PC-3 (cell line): ENCODE data around the gene HLA-DRA. TPM values are rescaled to one million over a fixed set of nuclear protein-coding genes. Genes with fewer than 3 reads are reported as not detected.

Experiments used
- ATAC-seq: fragments of 200-7000 bp; cut with Tn5 transposase; 2 replicates; pipeline ENCODE4 v1.9.1; 2020; ENCODE audit warnings: mild to moderate bottlenecking, moderate library complexity
- BruUV-seq: library from RNA; stranded (reverse); fragments of 400-500 nt; replicated peaks from 2 replicates; lab custom pipeline; 2021; lab: Mats Ljungman, UMichigan
- CTCF ChIA-PET: fragments of 300-600 bp; sonication (Branson Sonifier 250); formaldehyde crosslinking; loops from one replicate; lab custom pipeline; 2022; ENCODE audit warnings: antibody characterized with exemption; lab: Charles Lee
- POLR2A ChIA-PET: fragments of 300-600 bp; sonication (Branson Sonifier 250); formaldehyde crosslinking; loops from one replicate; lab custom pipeline; 2022; ENCODE audit warnings: antibody characterized with exemption; ENCODE audit not compliant: unreplicated experiment; lab: Charles Lee
- DNase-seq: peaks from one replicate; pipeline ENCODE4 v3.0.0-alpha.2; 2015
- H2AFZ ChIP-seq: fragments of 300-600 bp; sonication (generic); 2 replicates; pipeline ENCODE4 v1.6.0; 2016; ENCODE audit warnings: antibody characterized with exemption, low read length
- H3F3A ChIP-seq: fragments of 300-600 bp; sonication (generic); one replicate; pipeline ENCODE4 v1.6.0; 2017; ENCODE audit warnings: antibody characterized with exemption, low read length, control low read depth, mild to moderate bottlenecking; ENCODE audit not compliant: unreplicated experiment
- H3K27ac ChIP-seq: fragments of 300-600 bp; sonication (generic); 2 replicates; pipeline ENCODE4 v1.5.1; 2016; ENCODE audit warnings: mild to moderate bottlenecking, low read length
- H3K27me3 ChIP-seq: fragments of 300-600 bp; sonication (generic); 2 replicates; pipeline ENCODE4 v1.6.1; 2016; ENCODE audit warnings: low read length, mixed read lengths
- H3K36me3 ChIP-seq: fragments of 300-600 bp; sonication (generic); 2 replicates; pipeline ENCODE4 v1.6.1; 2016; ENCODE audit warnings: low read depth, mixed run types, low read length, mixed read lengths
- H3K4me1 ChIP-seq: fragments of 300-600 bp; sonication (generic); 2 replicates; pipeline ENCODE4 v1.5.1; 2016; ENCODE audit warnings: low read length; ENCODE audit not compliant: insufficient read depth
- H3K4me2 ChIP-seq: fragments of 300-600 bp; sonication (generic); 2 replicates; pipeline ENCODE4 v1.6.0; 2016; ENCODE audit warnings: low read length
- H3K4me3 ChIP-seq: fragments of 300-600 bp; sonication (generic); 2 replicates; pipeline ENCODE4 v1.5.1; 2016; ENCODE audit warnings: mild to moderate bottlenecking, low read length, mixed read lengths
- H3K79me2 ChIP-seq: fragments of 300-600 bp; sonication (generic); 2 replicates; pipeline ENCODE4 v1.6.1; 2017; ENCODE audit warnings: low read length, mixed read lengths
- H3K9ac ChIP-seq: fragments of 300-600 bp; sonication (generic); 2 replicates; pipeline ENCODE4 v1.6.0; 2016; ENCODE audit warnings: mild to moderate bottlenecking, low read length
- H3K9me2 ChIP-seq: fragments of 300-600 bp; sonication (generic); replicated peaks from 2 replicates; pipeline ENCODE4 v1.6.1; 2016; ENCODE audit warnings: mixed run types, low read length, mixed read lengths
- H3K9me3 ChIP-seq: fragments of 300-600 bp; sonication (generic); 2 replicates; pipeline ENCODE4 v1.6.1; 2016; ENCODE audit warnings: low read length, mixed read lengths
- H4K20me1 ChIP-seq: fragments of 300-600 bp; sonication (generic); 2 replicates; pipeline ENCODE4 v1.6.1; 2016; ENCODE audit warnings: low read length, mixed read lengths
- CTCF ChIP-seq: fragments of 300-600 bp; sonication (generic); conservative IDR thresholded peaks from 2 replicates; pipeline ENCODE4 v1.5.1; 2017; ENCODE audit warnings: antibody characterized with exemption, low read depth, mild to moderate bottlenecking, low read length
- EZH2 ChIP-seq: fragments of 300-600 bp; sonication (generic); IDR thresholded peaks from one replicate; pipeline ENCODE4 v1.6.1; 2017; ENCODE audit warnings: antibody characterized with exemption, mild to moderate bottlenecking, low read length; ENCODE audit not compliant: unreplicated experiment
- EZH2phosphoT487 ChIP-seq: fragments of 300-600 bp; sonication (generic); IDR thresholded peaks from 2 replicates; pipeline ENCODE4 v1.6.1; 2018; ENCODE audit warnings: mild to moderate bottlenecking, antibody characterized with exemption, low read length, borderline replicate concordance
- intact Hi-C: fragments of 100-400 bp; cut with micrococcal nuclease; formaldehyde crosslinking; loops from 2 replicates; pipeline ENCODE4 v1.9.0; 2023
- total RNA-seq: library from RNA; depleted of rRNA; stranded (reverse); fragments of >200 nt; gene quantifications from 2 replicates; pipeline ENCODE4 v1.2.3, GENCODE V29; 2014

The HLA-DRA gene
- total RNA-seq, 1 experiment from 2014 or later = not detected

GRCh38 chr6:32436995-32437836 is 2.5 kb upstream of the HLA-DRA start:
- ATAC-seq (no peak), DNase-seq (peak; percentile 26)
- H3K9ac ChIP-seq = no peak overlapping the region
- no peaks in the 10 kb centered on the region for H3K9me3 ChIP-seq
- H2AFZ ChIP-seq = no peak overlapping the region
- no peaks in the 10 kb centered on the region for H3K36me3 ChIP-seq
- intact Hi-C loops = no loop called here
- no peak overlapping the region for H3K4me2 ChIP-seq
- H4K20me1 ChIP-seq = no peaks in the 10 kb centered on the region
- H3K4me3 ChIP-seq = no peak overlapping the region
- H3K27me3 ChIP-seq = peaks cover 57% of the 10 kb centered on the region
- H3K4me1 ChIP-seq = no peaks in the 10 kb centered on the region
- no TSS peak for BruUV-seq
- no peaks in the 10 kb centered on the region for H3K9me2 ChIP-seq
- no peaks in the 10 kb centered on the region for H3F3A ChIP-seq
- TF ChIP-seq CTCF = no peak
- TF ChIP-seq EZH2 = no peak
- TF ChIP-seq EZH2phosphoT487 = no peak
- no peak overlapping the region for H3K27ac ChIP-seq
- H3K79me2 ChIP-seq = no peaks in the 10 kb centered on the region
- POLR2A ChIA-PET = no interaction called here
- CTCF ChIA-PET = no interaction called here

GRCh38 chr6:32439139-32439538 is 548 bp upstream of the HLA-DRA start:
- no TSS peak for BruUV-seq
- H3K4me2 ChIP-seq = no peak overlapping the region
- DNase-seq (no peak), ATAC-seq (no peak)
- H2AFZ ChIP-seq = no peak overlapping the region
- no peaks in the 10 kb centered on the region for H3K4me1 ChIP-seq
- H3K36me3 ChIP-seq = no peaks in the 10 kb centered on the region
- H3K27ac ChIP-seq = no peak overlapping the region
- CTCF ChIA-PET = interaction anchor here (0.6 kb wide), 1 partner anchor 70 kb away, joined by 3 read pairs; no protein-coding TSS in a partner anchor
- H3K9ac ChIP-seq = no peak overlapping the region
- H3K79me2 ChIP-seq = no peaks in the 10 kb centered on the region
- H3K27me3 ChIP-seq = peaks cover 69% of the 10 kb centered on the region
- no peaks in the 10 kb centered on the region for H3F3A ChIP-seq
- H4K20me1 ChIP-seq = no peaks in the 10 kb centered on the region
- POLR2A ChIA-PET = no interaction called here
- intact Hi-C loops = no loop called here
- H3K9me3 ChIP-seq = no peaks in the 10 kb centered on the region
- H3K9me2 ChIP-seq = no peaks in the 10 kb centered on the region
- H3K4me3 ChIP-seq = no peak overlapping the region
- no peak for TF ChIP-seq EZH2phosphoT487
- no peak for TF ChIP-seq CTCF

GRCh38 chr6:32442243-32442667 is 2.6 kb downstream of the HLA-DRA start:
- H3K9ac ChIP-seq = no peak overlapping the region
- H3K79me2 ChIP-seq = no peaks in the 10 kb centered on the region
- H2AFZ ChIP-seq = no peak overlapping the region
- TF ChIP-seq EZH2phosphoT487 = no peak
- no peak for TF ChIP-seq EZH2
- no peak for TF ChIP-seq CTCF
- BruUV-seq = no TSS peak
- ATAC-seq (no peak), DNase-seq (no peak)
- peaks cover 70% of the 10 kb centered on the region for H3K27me3 ChIP-seq
- intact Hi-C loops = no loop called here
- no peak overlapping the region for H3K4me3 ChIP-seq
- no peaks in the 10 kb centered on the region for H3F3A ChIP-seq
- H3K36me3 ChIP-seq = no peaks in the 10 kb centered on the region
- ChIA-PET CTCF (interaction anchor here (0.6 kb wide), 1 partner anchor 307 kb away, joined by 7 read pairs; no protein-coding TSS in a partner anchor), POLR2A (no interaction called here)
- H3K27ac ChIP-seq = no peak overlapping the region
- no peaks in the 10 kb centered on the region for H3K9me2 ChIP-seq
- no peaks in the 10 kb centered on the region for H4K20me1 ChIP-seq
- H3K4me2 ChIP-seq = no peak overlapping the region
- H3K9me3 ChIP-seq = no peaks in the 10 kb centered on the region
- H3K4me1 ChIP-seq = no peaks in the 10 kb centered on the region
